22Rv1 (cell line): ENCODE measurements around the gene DMKN.

Source experiments
- ZFX ChIP-seq: fragments of 450-650 bp; IDR thresholded peaks from 2 replicates; pipeline ENCODE4 v1.6.1; 2017; ENCODE audit warnings: antibody characterized with exemption, borderline replicate concordance
- TF ChIP-seq, protein P1 (sequence below): fragments of 450-650 bp; IDR thresholded peaks from 2 replicates; pipeline ENCODE4 v1.5.1; 2017; ENCODE audit warnings: mild to moderate bottlenecking

- TF ChIP-seq, protein P1, sequence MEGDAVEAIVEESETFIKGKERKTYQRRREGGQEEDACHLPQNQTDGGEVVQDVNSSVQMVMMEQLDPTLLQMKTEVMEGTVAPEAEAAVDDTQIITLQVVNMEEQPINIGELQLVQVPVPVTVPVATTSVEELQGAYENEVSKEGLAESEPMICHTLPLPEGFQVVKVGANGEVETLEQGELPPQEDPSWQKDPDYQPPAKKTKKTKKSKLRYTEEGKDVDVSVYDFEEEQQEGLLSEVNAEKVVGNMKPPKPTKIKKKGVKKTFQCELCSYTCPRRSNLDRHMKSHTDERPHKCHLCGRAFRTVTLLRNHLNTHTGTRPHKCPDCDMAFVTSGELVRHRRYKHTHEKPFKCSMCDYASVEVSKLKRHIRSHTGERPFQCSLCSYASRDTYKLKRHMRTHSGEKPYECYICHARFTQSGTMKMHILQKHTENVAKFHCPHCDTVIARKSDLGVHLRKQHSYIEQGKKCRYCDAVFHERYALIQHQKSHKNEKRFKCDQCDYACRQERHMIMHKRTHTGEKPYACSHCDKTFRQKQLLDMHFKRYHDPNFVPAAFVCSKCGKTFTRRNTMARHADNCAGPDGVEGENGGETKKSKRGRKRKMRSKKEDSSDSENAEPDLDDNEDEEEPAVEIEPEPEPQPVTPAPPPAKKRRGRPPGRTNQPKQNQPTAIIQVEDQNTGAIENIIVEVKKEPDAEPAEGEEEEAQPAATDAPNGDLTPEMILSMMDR: peak; percentile 75
- no peak for TF ChIP-seq ZFX
These were observed 34.4 kb downstream of the DMKN start for GRCh38 chr19:35478794-35479677.
